Chondrocyte (in vitro differentiated cells): ENCODE data around the gene TANC2. TPM values are rescaled to one million over a fixed set of nuclear protein-coding genes. Genes with fewer than 3 reads are reported as not detected.

Experiments used
- DNase-seq: peaks from one replicate; pipeline ENCODE4 v3.0.0; 2021; ENCODE audit warnings: mixed read lengths, low spot score
- H3K27ac Mint-ChIP-seq: one replicate; pipeline ENCODE4 v1.8.0; 2021; ENCODE audit warnings: mild to moderate bottlenecking, moderate library complexity, mixed read lengths; ENCODE audit not compliant: unreplicated experiment
- H3K27me3 Mint-ChIP-seq: 2 replicates; pipeline ENCODE4 v1.8.0; 2021; ENCODE audit warnings: low read depth, mixed read lengths
- H3K36me3 Mint-ChIP-seq: 2 replicates; pipeline ENCODE4 v1.8.0; 2021; ENCODE audit warnings: low read depth, mixed read lengths
- H3K4me1 Mint-ChIP-seq: 2 replicates; pipeline ENCODE4 v1.8.0; 2021; ENCODE audit warnings: low read depth, mild to moderate bottlenecking, mixed read lengths
- H3K4me3 Mint-ChIP-seq: one replicate; pipeline ENCODE4 v1.8.0; 2021; ENCODE audit warnings: mild to moderate bottlenecking, moderate library complexity, mixed read lengths; ENCODE audit not compliant: unreplicated experiment
- H3K9me3 Mint-ChIP-seq: 2 replicates; pipeline ENCODE4 v1.8.0; 2021; ENCODE audit warnings: low read depth, mixed read lengths
- CTCF ChIP-seq: fragments of 200-600 bp; sonication (generic); IDR thresholded peaks from 2 replicates; pipeline ENCODE4 v1.5.0; 2021; ENCODE audit warnings: antibody characterized with exemption, mild to moderate bottlenecking, moderate library complexity
- total RNA-seq: library from RNA; stranded (reverse); gene quantifications from 3 replicates; pipeline ENCODE4 v1.2.1, GENCODE V29; 2021

TANC2 gene
- total RNA-seq, 1 donor from 2014 or later = 55.7 TPM

- no peak overlapping the region for H3K27ac Mint-ChIP-seq
- no peak for TF ChIP-seq CTCF
- peaks cover 4% of the 10 kb centered on the region for H3K4me1 Mint-ChIP-seq
- no peak overlapping the region for H3K4me3 Mint-ChIP-seq
- H3K36me3 Mint-ChIP-seq = no peaks in the 10 kb centered on the region
- no peak for DNase-seq
- no peaks in the 10 kb centered on the region for H3K9me3 Mint-ChIP-seq
- H3K27me3 Mint-ChIP-seq = peaks cover 2% of the 10 kb centered on the region
These were observed 42.5 kb upstream of the TANC2 start for GRCh38 chr17:62923258-62924150.

- H3K27me3 Mint-ChIP-seq = peaks cover 2% of the 10 kb centered on the region
- H3K36me3 Mint-ChIP-seq = no peaks in the 10 kb centered on the region
- no peak for DNase-seq
- TF ChIP-seq CTCF = no peak
- H3K4me1 Mint-ChIP-seq = no peaks in the 10 kb centered on the region
- no peak overlapping the region for H3K27ac Mint-ChIP-seq
- no peaks in the 10 kb centered on the region for H3K9me3 Mint-ChIP-seq
- H3K4me3 Mint-ChIP-seq = no peak overlapping the region
These were observed 40.7 kb upstream of the TANC2 start for GRCh38 chr17:62925267-62925836.

GRCh38 chr17:62927083-62927482, 39.0 kb upstream of the TANC2 start:
- no peaks in the 10 kb centered on the region for H3K9me3 Mint-ChIP-seq
- H3K27me3 Mint-ChIP-seq = peaks cover 4% of the 10 kb centered on the region
- no peaks in the 10 kb centered on the region for H3K36me3 Mint-ChIP-seq
- no peak for TF ChIP-seq CTCF
- no peak overlapping the region for H3K4me3 Mint-ChIP-seq
- H3K27ac Mint-ChIP-seq = no peak overlapping the region
- no peaks in the 10 kb centered on the region for H3K4me1 Mint-ChIP-seq
- no peak for DNase-seq

GRCh38 chr17:62929320-62929719, 36.7 kb upstream of the TANC2 start:
- Mint-ChIP-seq H3K4me3 (no peak overlapping the region), H3K27ac (no peak overlapping the region), H3K36me3 (no peaks in the 10 kb centered on the region), H3K4me1 (no peaks in the 10 kb centered on the region), H3K9me3 (no peaks in the 10 kb centered on the region), H3K27me3 (peaks cover 4% of the 10 kb centered on the region)
- TF ChIP-seq CTCF = no peak
- no peak for DNase-seq

GRCh38 chr17:62931101-62931500, 34.9 kb upstream of the TANC2 start:
- no peak for DNase-seq
- no peaks in the 10 kb centered on the region for H3K4me1 Mint-ChIP-seq
- H3K27me3 Mint-ChIP-seq = peaks cover 4% of the 10 kb centered on the region
- no peak for TF ChIP-seq CTCF
- no peak overlapping the region for H3K4me3 Mint-ChIP-seq
- H3K27ac Mint-ChIP-seq = no peak overlapping the region
- no peaks in the 10 kb centered on the region for H3K36me3 Mint-ChIP-seq
- no peaks in the 10 kb centered on the region for H3K9me3 Mint-ChIP-seq
